Measurements from ENCODE around the gene HUS1. TPM values are rescaled to one million over a fixed set of nuclear protein-coding genes. Genes with fewer than 3 reads are reported as not detected.

HUS1 gene
- total and polyA plus RNA-seq, 2 of the 13 experiments (the other 11 are each of a cell fraction or from before 2014, with no cell fraction given), result 14.8 to 16.9 TPM

DNA sequence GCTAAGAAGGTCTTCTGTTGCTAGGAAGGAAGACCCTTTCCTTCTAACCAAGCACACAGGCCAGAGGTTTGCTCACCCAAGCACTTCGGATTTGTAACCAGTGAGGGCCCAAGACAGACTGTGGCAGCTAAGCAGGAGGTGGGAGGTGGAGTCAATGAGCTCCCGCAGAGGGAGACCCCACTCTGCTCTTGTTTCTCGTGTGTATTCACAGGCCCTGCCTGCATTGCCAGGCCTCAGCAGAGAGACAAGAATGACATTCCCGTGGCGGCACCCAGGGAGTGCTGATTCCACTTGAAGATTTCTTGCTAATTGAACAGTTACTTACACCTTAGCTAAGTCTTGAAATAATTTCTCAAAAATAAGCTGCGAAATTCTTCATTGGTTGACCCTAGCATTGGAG, 44.6 kb downstream of the HUS1 start:
- no peaks in the 10 kb centered on the region for H3K4me1 ChIP-seq (ENCODE audit: insufficient read depth, low read length)
- DNase-seq (ENCODE audit: low spot score), result no peak
- ChIA-PET POLR2A (no interaction called here), CTCF (ENCODE audit: low intra/inter-chr PET ratio, low total read pairs) (no interaction called here)
- H3K9ac ChIP-seq (ENCODE audit: insufficient read depth, low read depth, low read length), result no peak overlapping the region
- BruUV-seq (replicated peaks), result no TSS peak
- ATAC-seq, result no peak
- H3K27me3 ChIP-seq (ENCODE audit: control insufficient read depth in 1 of 2, insufficient read depth in 2 of 2, low read length in 2 of 2), result peaks cover 0 to 1% of the 10 kb centered on the region in 2 experiments; a peak in 2 of 5 replicates
- no peak overlapping the region for H3K27ac ChIP-seq (ENCODE audit: extremely low read length, insufficient read depth, low read length)
- no peaks in the 10 kb centered on the region for H4K20me1 ChIP-seq (ENCODE audit: insufficient read depth, low read length)
- H3K4me2 ChIP-seq (ENCODE audit: low read depth, low read length), result no peak overlapping the region
- H3K79me2 ChIP-seq (ENCODE audit: insufficient read depth, low read length), result no peaks in the 10 kb centered on the region
- no peaks in the 10 kb centered on the region for H3K36me3 ChIP-seq (replicated peaks in 1 of 2; ENCODE audit: control insufficient read depth in 1 of 2, insufficient read depth in 2 of 2, low read length in 2 of 2)
- WGBS (ENCODE audit: low lambda C conversion rate), result 36% methylated on average over 6 of the region's 6 CpGs
- no peak for TF ChIP-seq ZNF441 (CRISPR knock-in tag; IDR thresholded peaks at IDR 0.05; ENCODE audit: borderline replicate concordance)
- TF ChIP-seq PHF20 (CRISPR knock-in tag; IDR thresholded peaks at IDR 0.05), result no peak
- TF ChIP-seq MXI1 (IDR thresholded peaks at IDR 0.05; ENCODE audit: borderline replicate concordance, low read depth, low read length), result no peak
- TF ChIP-seq, protein P1, sequence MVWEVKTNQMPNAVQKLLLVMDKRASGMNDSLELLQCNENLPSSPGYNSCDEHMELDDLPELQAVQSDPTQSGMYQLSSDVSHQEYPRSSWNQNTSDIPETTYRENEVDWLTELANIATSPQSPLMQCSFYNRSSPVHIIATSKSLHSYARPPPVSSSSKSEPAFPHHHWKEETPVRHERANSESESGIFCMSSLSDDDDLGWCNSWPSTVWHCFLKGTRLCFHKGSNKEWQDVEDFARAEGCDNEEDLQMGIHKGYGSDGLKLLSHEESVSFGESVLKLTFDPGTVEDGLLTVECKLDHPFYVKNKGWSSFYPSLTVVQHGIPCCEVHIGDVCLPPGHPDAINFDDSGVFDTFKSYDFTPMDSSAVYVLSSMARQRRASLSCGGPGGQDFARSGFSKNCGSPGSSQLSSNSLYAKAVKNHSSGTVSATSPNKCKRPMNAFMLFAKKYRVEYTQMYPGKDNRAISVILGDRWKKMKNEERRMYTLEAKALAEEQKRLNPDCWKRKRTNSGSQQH (CRISPR knock-in tag; IDR thresholded peaks at IDR 0.05; ENCODE audit: low read depth), result no peak
- TF ChIP-seq PRPF4 (IDR thresholded peaks at IDR 0.05; ENCODE audit: low read depth, low read length, poor library complexity, severe bottlenecking), result no peak
- no peak overlapping the region for H3K4me3 ChIP-seq (replicated peaks in 1 of 3; ENCODE audit: insufficient read depth in 1 of 3, low read depth in 2 of 3, low read length in 3 of 3)
- no peak overlapping the region for H2AFZ ChIP-seq (ENCODE audit: low read length)
- no peak for FAIRE-seq
- in situ Hi-C loops (cut with HindIII; ENCODE audit: extremely low pct_ligation_motif_present, low pct_unique_long_range_greater_than_20kb), result loop anchor here (5.0 kb wide), 1 partner anchor 177 kb away; no protein-coding TSS in a partner anchor
- no peaks in the 10 kb centered on the region for H3K9me3 ChIP-seq (ENCODE audit: low read length)
- intact Hi-C loops (cut with micrococcal nuclease; ENCODE audit: unreplicated experiment), result no loop called here

DNA sequence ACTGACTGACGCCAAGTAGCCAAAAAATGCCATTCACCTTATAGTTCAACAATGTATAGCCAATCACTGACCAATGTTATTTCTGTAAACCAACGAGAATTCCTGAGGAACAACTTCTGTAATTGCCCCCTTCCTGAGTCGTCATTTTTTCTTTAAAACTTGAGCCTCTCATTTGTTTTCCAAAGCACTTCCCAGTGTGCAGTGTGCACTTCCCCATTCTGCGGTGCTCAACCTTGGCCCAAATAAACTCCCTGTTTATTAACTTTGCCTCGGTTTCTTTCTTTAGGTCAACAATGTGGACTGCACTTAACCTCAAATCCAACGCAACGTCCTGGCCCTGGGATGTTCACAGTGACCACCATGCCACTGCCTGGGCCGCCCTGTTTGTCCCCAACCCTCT, 46.2 kb downstream of the HUS1 start:
- ChIA-PET CTCF (ENCODE audit: low intra/inter-chr PET ratio, low total read pairs) (no interaction called here), POLR2A (no interaction called here)
- no peak for ATAC-seq
- no peaks in the 10 kb centered on the region for H4K20me1 ChIP-seq (ENCODE audit: insufficient read depth, low read length)
- 32% methylated on average over 8 of the region's 8 CpGs for WGBS (ENCODE audit: low lambda C conversion rate)
- BruUV-seq (replicated peaks), result no TSS peak
- no peak overlapping the region for H3K27ac ChIP-seq (ENCODE audit: extremely low read length, insufficient read depth, low read length)
- no peak overlapping the region for H3K4me3 ChIP-seq (replicated peaks in 1 of 3; ENCODE audit: insufficient read depth in 1 of 3, low read depth in 2 of 3, low read length in 3 of 3)
- no peak overlapping the region for H3K9ac ChIP-seq (ENCODE audit: insufficient read depth, low read depth, low read length)
- H3K4me2 ChIP-seq (ENCODE audit: low read depth, low read length), result no peak overlapping the region
- intact Hi-C loops (cut with micrococcal nuclease; ENCODE audit: unreplicated experiment) (no loop called here), in situ Hi-C loops (cut with HindIII; ENCODE audit: extremely low pct_ligation_motif_present, low pct_unique_long_range_greater_than_20kb) (no loop called here)
- H3K36me3 ChIP-seq (replicated peaks in 1 of 2; ENCODE audit: control insufficient read depth in 1 of 2, insufficient read depth in 2 of 2, low read length in 2 of 2), result no peaks in the 10 kb centered on the region
- FAIRE-seq, result no peak
- DNase-seq (ENCODE audit: low spot score), result no peak
- H3K4me1 ChIP-seq (ENCODE audit: insufficient read depth, low read length), result no peaks in the 10 kb centered on the region
- peaks cover 0 to 1% of the 10 kb centered on the region in 2 experiments; a peak in 2 of 5 replicates for H3K27me3 ChIP-seq (ENCODE audit: control insufficient read depth in 1 of 2, insufficient read depth in 2 of 2, low read length in 2 of 2)
- H2AFZ ChIP-seq (ENCODE audit: low read length), result no peak overlapping the region
- no peaks in the 10 kb centered on the region for H3K79me2 ChIP-seq (ENCODE audit: insufficient read depth, low read length)
- H3K9me3 ChIP-seq (ENCODE audit: low read length), result no peaks in the 10 kb centered on the region
- TF ChIP-seq SUZ12 (IDR thresholded peaks at IDR 0.05; ENCODE audit: low read depth, low read length) (no peak), KLF16 (CRISPR knock-in tag; IDR thresholded peaks at IDR 0.05) (no peak), ZNF44 (CRISPR knock-in tag; IDR thresholded peaks at IDR 0.05) (no peak), TARDBP (CRISPR knock-in tag; IDR thresholded peaks at IDR 0.05) (no peak), ZNF253 (CRISPR knock-in tag; IDR thresholded peaks at IDR 0.05; ENCODE audit: borderline replicate concordance) (no peak), HNRNPK (IDR thresholded peaks at IDR 0.05; ENCODE audit: low read depth, low read length, poor library complexity, severe bottlenecking) (no peak), MEIS1 (CRISPR knock-in tag; IDR thresholded peaks at IDR 0.05; ENCODE audit: borderline replicate concordance) (no peak), HNRNPH1 (optimal IDR thresholded peaks at IDR 0.05; ENCODE audit: low read depth, low read length) (no peak)
- TF ChIP-seq, protein P2, sequence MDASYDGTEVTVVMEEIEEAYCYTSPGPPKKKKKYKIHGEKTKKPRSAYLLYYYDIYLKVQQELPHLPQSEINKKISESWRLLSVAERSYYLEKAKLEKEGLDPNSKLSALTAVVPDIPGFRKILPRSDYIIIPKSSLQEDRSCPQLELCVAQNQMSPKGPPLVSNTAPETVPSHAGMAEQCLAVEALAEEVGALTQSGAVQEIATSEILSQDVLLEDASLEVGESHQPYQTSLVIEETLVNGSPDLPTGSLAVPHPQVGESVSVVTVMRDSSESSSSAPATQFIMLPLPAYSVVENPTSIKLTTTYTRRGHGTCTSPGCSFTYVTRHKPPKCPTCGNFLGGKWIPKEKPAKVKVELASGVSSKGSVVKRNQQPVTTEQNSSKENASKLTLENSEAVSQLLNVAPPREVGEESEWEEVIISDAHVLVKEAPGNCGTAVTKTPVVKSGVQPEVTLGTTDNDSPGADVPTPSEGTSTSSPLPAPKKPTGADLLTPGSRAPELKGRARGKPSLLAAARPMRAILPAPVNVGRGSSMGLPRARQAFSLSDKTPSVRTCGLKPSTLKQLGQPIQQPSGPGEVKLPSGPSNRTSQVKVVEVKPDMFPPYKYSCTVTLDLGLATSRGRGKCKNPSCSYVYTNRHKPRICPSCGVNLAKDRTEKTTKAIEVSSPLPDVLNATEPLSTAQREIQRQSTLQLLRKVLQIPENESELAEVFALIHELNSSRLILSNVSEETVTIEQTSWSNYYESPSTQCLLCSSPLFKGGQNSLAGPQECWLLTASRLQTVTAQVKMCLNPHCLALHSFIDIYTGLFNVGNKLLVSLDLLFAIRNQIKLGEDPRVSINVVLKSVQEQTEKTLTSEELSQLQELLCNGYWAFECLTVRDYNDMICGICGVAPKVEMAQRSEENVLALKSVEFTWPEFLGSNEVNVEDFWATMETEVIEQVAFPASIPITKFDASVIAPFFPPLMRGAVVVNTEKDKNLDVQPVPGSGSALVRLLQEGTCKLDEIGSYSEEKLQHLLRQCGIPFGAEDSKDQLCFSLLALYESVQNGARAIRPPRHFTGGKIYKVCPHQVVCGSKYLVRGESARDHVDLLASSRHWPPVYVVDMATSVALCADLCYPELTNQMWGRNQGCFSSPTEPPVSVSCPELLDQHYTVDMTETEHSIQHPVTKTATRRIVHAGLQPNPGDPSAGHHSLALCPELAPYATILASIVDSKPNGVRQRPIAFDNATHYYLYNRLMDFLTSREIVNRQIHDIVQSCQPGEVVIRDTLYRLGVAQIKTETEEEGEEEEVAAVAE (CRISPR knock-in tag; IDR thresholded peaks at IDR 0.05; ENCODE audit: borderline replicate concordance), result no peak
